Right renal cortex interstitium (tissue), 3 donors: ENCODE measurements around the gene BCAS3. TPM values are rescaled to one million over a fixed set of nuclear protein-coding genes. Genes with fewer than 3 reads are reported as not detected.

ENCODE experiments used
- DNase-seq, 3 donors: peaks; one replicate each; pipeline ENCODE4 v3.0.0-alpha.2; 2013; ENCODE audit warnings: low read depth in 3 of 3, low spot score in 2 of 3
- polyA plus RNA-seq, 3 donors: library from polyadenylated mRNA; unstranded; fragments of 120-200 nt; gene quantifications; one replicate each; pipeline ENCODE4 v1.2.1, GENCODE V29; 2013; ENCODE audit not compliant: insufficient read length in 3 of 3

Gene BCAS3
- polyA plus RNA-seq, 3 donors = 27.6 to 28.5 (median 27.8) TPM

DNA sequence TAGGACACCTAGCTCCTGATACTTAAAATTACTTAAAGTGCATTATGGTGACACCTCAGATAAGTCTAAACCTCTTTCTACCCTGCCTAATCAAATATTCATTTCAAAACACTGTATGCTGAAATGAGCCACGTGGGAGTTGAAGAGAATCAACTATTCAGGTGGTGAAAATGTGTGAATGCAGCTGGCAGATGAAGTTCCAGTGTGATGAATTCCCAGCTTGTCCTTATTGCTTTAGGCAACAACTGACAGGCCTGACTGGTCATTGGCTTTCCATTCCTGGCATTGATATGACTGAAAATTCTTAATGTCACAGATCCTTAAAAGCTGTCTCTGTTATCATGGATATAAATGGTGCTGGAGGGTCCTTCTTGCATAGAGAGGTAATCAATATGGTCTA is 420.1 kb downstream of the BCAS3 start:
- DNase-seq = no peak

- no peak for DNase-seq
Measured at GRCh38 chr17:61106354-61106753, 428.7 kb downstream of the BCAS3 start.

GRCh38 chr17:61116577-61116976 is 438.9 kb downstream of the BCAS3 start:
- no peak for DNase-seq

- DNase-seq = no peak
Measured at GRCh38 chr17:61117983-61118382, 440.3 kb downstream of the BCAS3 start.

DNA sequence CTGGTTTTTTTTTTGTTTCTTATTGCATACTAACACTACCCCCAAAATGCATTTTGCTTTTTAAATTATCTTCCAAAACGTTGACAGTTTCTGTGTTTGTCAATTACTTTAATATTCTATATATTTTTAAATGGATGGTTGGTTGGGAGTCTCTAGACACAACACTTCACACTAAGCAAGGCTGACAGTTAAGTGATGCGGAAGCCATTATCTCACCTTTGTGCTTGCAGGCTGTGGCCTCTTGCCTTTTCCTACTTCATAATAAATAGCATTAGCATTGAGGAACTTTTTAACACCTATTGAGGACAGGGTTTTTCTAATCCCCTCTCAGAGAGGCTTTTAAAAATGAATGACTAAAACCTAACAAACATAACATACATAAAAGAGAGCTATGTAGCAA is 441.2 kb downstream of the BCAS3 start:
- no peak for DNase-seq

DNA sequence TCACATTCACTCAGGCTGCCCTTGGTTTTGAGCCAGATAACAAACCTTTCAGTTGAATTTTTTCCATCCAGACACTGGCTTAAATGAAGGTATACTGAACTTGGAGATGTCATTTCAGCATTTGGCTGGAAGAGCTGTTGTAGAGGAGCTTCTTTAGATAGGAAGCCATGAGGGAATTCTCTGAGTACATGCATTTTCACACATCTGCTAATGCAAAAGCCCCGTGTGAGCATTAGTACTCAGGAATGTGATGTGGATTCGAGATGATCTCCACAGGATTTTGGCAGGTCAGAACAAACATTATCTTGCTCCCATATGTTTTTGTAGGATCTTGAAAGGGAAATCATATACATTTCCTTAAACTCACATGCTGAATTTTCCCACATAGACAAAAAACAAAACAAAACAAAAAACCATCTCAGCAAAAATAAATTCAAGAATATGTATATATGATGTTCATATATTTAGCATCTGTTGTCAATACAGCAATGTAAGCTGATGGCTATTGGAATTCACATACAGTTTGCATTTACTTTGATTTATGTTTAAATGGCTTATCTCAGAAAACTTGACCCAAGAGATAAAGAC is 444.8 kb downstream of the BCAS3 start:
- no peak for DNase-seq

GRCh38 chr17:61124562-61124961 is 446.9 kb downstream of the BCAS3 start:
- no peak for DNase-seq

DNA sequence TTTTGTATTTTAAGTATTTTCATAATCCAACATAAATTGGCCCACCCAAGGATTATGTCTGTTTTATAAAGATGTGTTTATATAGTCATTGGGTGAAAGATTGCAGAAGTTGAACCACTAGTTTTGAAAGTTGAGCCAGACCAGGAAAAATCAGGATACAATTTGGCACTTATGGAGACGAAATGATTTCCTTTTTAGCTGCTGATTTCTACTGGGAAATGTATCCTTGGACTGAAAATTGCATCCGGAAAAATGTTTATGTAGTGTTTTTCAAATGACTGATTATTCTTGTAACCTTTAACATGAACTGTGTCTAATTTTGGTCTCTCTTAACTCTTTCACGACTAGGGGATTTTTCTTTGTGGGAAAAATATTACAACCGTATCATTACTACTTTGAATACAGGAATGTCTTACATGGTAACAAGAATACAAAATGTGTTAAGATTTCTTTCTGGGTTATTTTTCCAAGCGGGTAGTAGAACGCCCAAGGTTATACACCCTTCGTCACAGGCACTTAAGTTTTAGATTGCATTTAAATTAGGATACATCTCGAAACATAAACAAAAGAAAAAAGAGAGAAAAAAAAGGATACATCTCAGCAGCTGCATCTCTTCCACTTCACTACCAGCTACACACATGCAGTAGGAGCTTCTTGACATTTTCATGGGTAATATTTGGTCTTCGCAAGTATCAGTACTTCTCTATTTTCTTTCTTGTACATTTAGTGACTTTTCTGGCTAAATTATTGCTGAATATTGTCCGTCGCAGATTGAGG is 449.0 kb downstream of the BCAS3 start:
- no peak for DNase-seq

DNA sequence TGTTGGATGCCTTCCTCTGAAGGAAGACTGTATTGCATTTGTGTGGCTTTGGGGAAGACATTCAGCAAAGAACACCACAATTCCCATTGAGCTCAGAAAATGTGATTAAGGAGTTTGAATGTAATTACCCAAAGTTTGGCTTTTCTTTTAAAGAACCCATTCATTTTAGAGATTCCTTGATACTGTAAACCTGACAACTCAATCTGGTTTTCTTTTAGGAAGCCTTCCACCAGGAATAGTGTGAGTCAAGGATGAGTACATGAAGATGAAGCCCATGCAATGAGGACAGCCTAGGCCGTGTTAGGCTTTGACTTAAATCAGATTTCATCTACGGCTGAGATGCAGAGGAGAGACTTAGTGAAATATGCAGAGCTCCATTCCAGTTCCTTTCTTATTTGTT is 450.3 kb downstream of the BCAS3 start:
- DNase-seq = no peak

- DNase-seq = no peak
Measured at GRCh38 chr17:61128661-61129115, 451.0 kb downstream of the BCAS3 start.

DNA sequence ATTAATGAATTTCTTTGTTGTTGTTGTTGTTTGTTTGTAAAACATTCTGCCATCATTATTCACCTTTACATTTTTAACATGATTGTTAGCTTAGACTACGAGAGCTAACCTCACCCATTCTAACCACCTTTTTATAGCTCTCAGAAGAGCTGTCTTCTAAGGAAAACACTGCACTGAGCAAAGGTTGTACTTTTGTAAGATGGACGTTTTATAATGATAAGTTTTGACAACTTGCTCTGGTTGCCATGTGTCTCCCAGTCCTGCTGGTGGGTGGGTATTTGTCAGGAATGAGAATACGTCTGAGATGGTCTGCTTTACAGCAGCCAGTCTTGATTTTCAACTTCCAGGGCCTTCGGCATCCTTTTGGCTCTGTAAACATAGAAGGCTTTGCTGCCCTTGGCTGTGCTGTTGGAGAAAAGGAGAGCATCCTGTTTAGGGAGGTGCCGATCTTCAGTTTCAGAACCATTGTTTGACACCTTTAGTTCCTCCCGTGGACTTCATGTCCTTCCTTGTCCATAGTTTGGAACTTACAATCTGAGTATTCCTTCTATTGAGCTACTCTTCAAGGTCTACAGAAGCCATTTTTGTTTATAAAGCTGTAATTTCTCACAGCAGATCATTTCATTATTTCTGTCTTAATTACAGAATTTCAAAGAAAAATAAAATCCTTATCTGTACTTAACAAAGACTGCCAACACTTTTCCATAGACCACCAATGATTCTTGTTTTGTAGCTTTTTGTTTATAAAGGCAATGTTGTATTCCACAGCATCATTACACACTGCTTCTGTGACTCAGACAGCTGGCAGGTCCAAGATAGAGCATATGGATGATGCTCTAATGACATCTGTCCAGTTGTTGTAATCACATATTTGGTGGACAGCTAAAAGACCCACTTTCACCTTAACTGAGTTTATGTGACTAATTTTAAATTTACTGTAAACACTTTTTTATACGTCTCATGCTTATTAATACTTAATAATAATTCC is 451.9 kb downstream of the BCAS3 start:
- DNase-seq = no peak

GRCh38 chr17:61130330-61130729 is 452.7 kb downstream of the BCAS3 start:
- no peak for DNase-seq

- no peak for DNase-seq
Measured at GRCh38 chr17:61131585-61131984, 453.9 kb downstream of the BCAS3 start.

DNA sequence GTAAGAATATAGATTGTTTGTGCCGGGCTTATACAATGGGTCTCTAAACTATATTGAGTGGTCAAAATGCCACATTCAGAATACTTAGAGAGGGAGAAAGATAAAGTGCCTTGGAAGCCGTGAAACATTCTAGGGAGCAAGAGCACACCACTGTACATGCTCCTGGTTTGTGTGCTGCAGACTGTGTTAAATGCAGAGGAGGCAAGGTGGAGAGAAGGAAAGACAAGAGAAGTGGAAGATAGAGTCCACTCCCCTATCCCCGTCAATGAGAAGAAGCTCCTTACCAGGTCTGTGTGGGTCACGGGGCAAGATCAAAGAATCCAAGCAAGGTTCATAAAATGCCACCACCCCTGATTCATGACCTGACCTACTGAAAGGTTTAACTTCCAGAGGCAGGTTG is 454.9 kb downstream of the BCAS3 start:
- no peak for DNase-seq

DNA sequence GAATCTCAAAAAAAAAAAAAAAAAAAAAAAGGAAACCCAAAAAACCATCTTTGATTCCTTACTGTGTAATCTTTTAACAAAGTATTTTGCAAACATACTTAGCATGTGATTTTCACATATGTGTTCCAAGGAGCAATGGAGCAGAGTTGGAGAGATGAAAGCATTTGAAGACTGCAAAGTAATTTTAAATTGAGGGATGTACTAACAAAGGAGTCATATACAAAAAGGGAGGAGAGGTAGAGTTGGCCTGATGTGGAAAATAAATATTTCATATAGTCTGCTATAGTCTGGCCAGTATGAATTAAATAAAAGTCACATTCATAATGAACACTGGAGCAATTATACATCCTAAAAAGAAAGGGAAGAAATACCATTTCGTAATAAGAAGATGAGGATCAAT is 456.2 kb downstream of the BCAS3 start:
- DNase-seq = no peak

DNA sequence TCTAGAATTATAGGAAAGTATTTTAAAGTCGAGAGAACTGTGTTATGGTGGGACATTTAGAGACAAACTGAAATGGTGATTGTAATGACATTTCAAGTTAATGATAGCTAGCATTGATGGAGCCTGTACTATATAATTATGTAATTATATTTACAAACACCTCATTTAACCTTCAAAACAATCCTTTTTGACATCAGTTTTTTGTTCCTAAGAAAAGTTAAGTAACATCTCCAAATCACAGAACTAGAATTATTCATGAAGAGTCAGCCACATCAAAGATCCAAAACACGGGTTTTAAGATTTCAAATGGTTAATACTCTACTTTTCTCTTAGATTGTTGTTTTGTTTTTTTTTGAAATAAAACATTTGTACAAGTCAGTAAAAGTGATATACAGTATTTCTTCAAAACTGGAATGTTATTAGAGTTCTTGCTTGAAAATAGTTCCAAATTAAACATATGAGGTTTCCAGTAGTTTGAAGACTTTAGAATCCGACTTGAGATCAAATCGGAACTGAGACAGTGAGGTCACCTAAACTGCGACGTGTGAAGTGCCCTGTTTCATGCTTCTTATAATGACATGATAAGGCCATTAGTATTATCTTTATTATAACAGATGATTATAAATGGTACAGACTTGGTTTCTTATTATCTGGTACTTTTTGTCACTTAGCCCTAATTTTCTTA is 457.0 kb downstream of the BCAS3 start:
- no peak for DNase-seq

GRCh38 chr17:61135782-61136181 is 458.1 kb downstream of the BCAS3 start:
- no peak for DNase-seq

- DNase-seq = no peak
Measured at GRCh38 chr17:61136296-61136695, 458.6 kb downstream of the BCAS3 start.

DNA sequence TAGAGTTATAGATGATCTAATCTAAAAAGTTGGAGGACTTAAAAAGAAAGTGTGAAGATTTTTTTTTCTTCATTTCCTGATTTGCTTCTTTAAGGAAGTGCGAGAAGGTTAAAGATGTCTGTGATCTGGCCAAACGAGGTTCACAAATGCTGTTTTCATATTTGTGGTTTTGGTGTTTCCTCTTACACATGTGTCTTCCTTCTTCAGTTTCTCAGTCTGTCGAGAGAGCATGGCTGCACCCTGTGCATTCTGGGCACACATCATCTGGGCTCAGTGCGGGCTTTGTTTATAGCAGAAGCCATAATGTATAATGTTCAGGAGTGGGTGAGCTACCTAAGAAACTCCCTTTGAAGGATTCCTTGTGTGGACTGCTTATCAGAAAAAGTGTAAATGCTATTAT is 461.6 kb downstream of the BCAS3 start:
- DNase-seq = no peak

GRCh38 chr17:61140081-61140786 is 462.6 kb downstream of the BCAS3 start:
- DNase-seq = no peak
